Parathyroid adenoma (tissue), 2 donors: Measurements from ENCODE around the gene NKX1-2.

Experiments
- H2AFZ ChIP-seq: fragments of 300-600 bp; sonication (generic); one replicate; pipeline ENCODE4 v1.7.0; 2017; ENCODE audit warnings: antibody characterized with exemption, mild to moderate bottlenecking
- H3K27ac ChIP-seq: fragments of 300-600 bp; sonication (generic); one replicate; pipeline ENCODE4 v1.7.0; 2017
- H3K27me3 ChIP-seq: fragments of 300-600 bp; sonication (generic); one replicate; pipeline ENCODE4 v1.7.0; 2017; ENCODE audit warnings: low read length; ENCODE audit not compliant: control insufficient read depth, insufficient read depth
- H3K36me3 ChIP-seq: fragments of 300-600 bp; sonication (generic); one replicate; pipeline ENCODE4 v1.7.0; 2017; ENCODE audit warnings: low read length; ENCODE audit not compliant: control insufficient read depth, insufficient read depth
- H3K4me1 ChIP-seq: fragments of 300-600 bp; sonication (generic); one replicate; pipeline ENCODE4 v1.7.0; 2017; ENCODE audit warnings: control low read depth
- H3K4me2 ChIP-seq: fragments of 300-600 bp; sonication (generic); one replicate; pipeline ENCODE4 v1.7.0; 2017; ENCODE audit warnings: low read length
- H3K4me3 ChIP-seq: fragments of 300-600 bp; sonication (generic); one replicate; pipeline ENCODE4 v1.7.0; 2017; ENCODE audit warnings: low read depth, low read length
- H3K79me2 ChIP-seq: fragments of 300-600 bp; sonication (generic); one replicate; pipeline ENCODE4 v1.7.0; 2017; ENCODE audit warnings: control low read depth
- H3K9ac ChIP-seq: fragments of 300-600 bp; sonication (generic); one replicate; pipeline ENCODE4 v1.7.0; 2017; ENCODE audit warnings: mild to moderate bottlenecking
- H3K9me3 ChIP-seq: fragments of 300-600 bp; sonication (generic); one replicate; pipeline ENCODE4 v1.7.0; 2017; ENCODE audit warnings: low read length; ENCODE audit not compliant: control insufficient read depth
- CTCF ChIP-seq: fragments of 300-600 bp; sonication (generic); IDR thresholded peaks from one replicate; pipeline ENCODE4 v1.7.0; 2017; ENCODE audit warnings: antibody characterized with exemption, mild to moderate bottlenecking
- donor health status: primary hyperparathyroidism.

The NKX1-2 gene

DNA sequence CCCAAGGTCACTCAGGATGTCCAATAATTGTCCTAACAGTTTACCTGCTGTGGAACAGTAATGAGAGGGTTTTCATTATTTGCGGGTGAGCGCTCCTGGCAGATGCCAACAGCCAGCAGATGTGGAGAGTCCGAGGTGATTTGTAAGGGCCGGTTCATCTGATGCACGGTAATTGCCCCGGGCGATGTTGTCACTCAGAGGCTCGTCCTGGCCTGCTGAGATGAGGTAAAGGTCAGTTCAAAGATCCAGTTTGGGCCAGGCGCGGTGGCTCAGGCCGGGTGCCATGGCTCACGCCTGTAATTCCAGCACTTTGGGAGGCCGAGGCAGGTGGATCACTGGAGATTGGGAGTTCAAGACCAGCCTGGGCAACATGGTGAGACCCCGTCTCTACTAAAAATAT is 28.7 kb upstream of the NKX1-2 start:
- Histone ChIP-seq H3K79me2 (no peaks in the 10 kb centered on the region), H3K9ac (no peak overlapping the region), H3K9me3 (no peaks in the 10 kb centered on the region), H2AFZ (no peak overlapping the region), H3K27ac (no peak overlapping the region), H3K36me3 (no peaks in the 10 kb centered on the region), H3K4me1 (no peaks in the 10 kb centered on the region), H3K4me3 (no peak overlapping the region), H3K4me2 (no peak overlapping the region), H3K27me3 (no peaks in the 10 kb centered on the region)
- no peak for TF ChIP-seq CTCF

GRCh38 chr10:124477614-124478363 is 28.0 kb upstream of the NKX1-2 start:
- Histone ChIP-seq H3K27me3 (no peaks in the 10 kb centered on the region), H3K4me1 (no peaks in the 10 kb centered on the region), H3K36me3 (no peaks in the 10 kb centered on the region), H3K4me3 (no peak overlapping the region), H3K4me2 (no peak overlapping the region), H2AFZ (no peak overlapping the region), H3K9ac (no peak overlapping the region), H3K27ac (no peak overlapping the region), H3K9me3 (no peaks in the 10 kb centered on the region), H3K79me2 (no peaks in the 10 kb centered on the region)
- no peak for TF ChIP-seq CTCF

DNA sequence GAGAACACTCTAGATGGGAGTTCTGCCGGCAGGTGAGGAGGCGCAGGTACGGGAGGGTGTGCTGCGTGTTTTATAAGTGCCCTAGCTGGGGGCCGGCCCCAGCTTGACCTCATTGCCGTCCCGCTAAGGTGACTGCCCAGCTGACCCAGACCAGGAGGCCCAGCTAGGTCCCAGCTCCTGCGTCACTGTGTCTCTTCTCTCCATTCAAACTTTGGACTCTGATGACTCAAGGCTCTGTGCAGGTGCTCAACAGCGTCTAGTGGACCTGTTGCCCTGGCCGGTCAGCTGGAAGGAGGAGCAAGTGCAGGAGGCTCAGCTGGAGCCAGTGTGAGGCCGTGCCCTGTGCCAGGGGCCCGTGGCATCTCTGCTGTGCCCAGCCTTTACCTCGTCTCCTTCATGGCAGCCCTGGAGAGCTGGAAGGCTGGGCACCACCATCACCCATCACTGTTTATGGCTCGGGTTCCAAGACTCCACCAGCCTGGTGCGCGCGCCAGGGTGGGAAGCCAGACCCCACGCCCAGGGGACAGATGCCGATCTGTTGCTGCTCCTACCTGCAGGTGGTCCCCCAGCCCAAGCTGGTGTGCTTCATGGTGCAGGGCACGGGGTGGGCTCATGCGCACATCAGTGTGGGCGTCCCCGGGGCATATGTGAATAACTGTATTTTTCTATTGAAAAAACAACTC is 26.3 kb upstream of the NKX1-2 start:
- Histone ChIP-seq H3K4me1 (no peaks in the 10 kb centered on the region), H3K4me2 (no peak overlapping the region), H3K27ac (no peak overlapping the region), H2AFZ (no peak overlapping the region), H3K4me3 (no peak overlapping the region), H3K9me3 (no peaks in the 10 kb centered on the region), H3K9ac (no peak overlapping the region), H3K79me2 (no peaks in the 10 kb centered on the region), H3K36me3 (no peaks in the 10 kb centered on the region), H3K27me3 (no peaks in the 10 kb centered on the region)
- TF ChIP-seq CTCF, result no peak

DNA sequence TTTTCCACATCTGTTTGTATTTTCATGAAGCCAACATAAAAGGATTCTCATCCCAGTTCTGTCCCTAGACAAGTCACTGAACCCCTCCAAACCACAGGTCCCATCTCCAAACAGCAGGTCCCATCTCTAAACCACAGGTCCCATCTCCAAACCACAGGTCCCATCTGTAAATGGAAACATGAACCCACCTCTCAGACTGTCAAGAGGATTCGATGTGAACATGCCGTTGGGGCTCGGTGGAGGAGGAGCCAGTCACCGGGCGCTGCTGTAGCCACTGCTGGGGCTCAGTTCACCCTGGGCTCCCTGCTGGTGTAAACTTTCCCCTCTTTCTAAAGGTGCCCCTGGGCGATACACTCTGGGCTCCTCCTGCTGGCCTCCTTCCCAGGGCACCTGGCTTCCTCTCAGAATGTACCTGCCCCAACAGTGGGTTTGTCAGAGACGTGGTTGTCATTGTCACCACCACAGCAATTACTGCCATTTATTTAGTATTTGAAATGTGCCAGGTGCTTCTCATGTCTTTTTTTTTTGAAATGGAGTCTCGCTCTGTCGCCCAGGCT is 24.8 kb upstream of the NKX1-2 start:
- Histone ChIP-seq H3K4me1 (no peaks in the 10 kb centered on the region), H3K27ac (no peak overlapping the region), H3K9ac (no peak overlapping the region), H3K27me3 (no peaks in the 10 kb centered on the region), H3K9me3 (no peaks in the 10 kb centered on the region), H3K4me2 (no peak overlapping the region), H2AFZ (no peak overlapping the region), H3K4me3 (no peak overlapping the region), H3K79me2 (no peaks in the 10 kb centered on the region), H3K36me3 (no peaks in the 10 kb centered on the region)
- no peak for TF ChIP-seq CTCF
